Smooth muscle cell (in vitro differentiated cells): ENCODE results near the gene CHD5. TPM values are rescaled to one million over a fixed set of nuclear protein-coding genes. Genes with fewer than 3 reads are reported as not detected.

Experiments
- DNase-seq: peaks from one replicate; lab custom pipeline; 2025; ENCODE audit not compliant: unreplicated experiment; lab: John Stamatoyannopoulos, UW
- H2AFZ ChIP-seq: fragments of 200-600 bp; sonication (generic); 2 replicates; pipeline ENCODE4 v1.6.0; 2016; ENCODE audit warnings: antibody characterized with exemption, low read depth, mild to moderate bottlenecking
- H3F3A ChIP-seq: fragments of 200-600 bp; sonication (generic); 2 replicates; pipeline ENCODE4 v1.6.0; 2017; ENCODE audit warnings: antibody characterized with exemption, low read depth
- H3K27ac ChIP-seq: fragments of 200-600 bp; sonication (generic); 2 replicates; pipeline ENCODE4 v1.5.1; 2016; ENCODE audit warnings: low read depth, mild to moderate bottlenecking
- H3K27me3 ChIP-seq: fragments of 200-600 bp; sonication (generic); 2 replicates; pipeline ENCODE4 v1.6.1; 2016; ENCODE audit warnings: low read depth, mild to moderate bottlenecking
- H3K36me3 ChIP-seq: fragments of 200-600 bp; sonication (generic); 2 replicates; pipeline ENCODE4 v1.5.1; 2016; ENCODE audit warnings: low read depth
- H3K4me1 ChIP-seq: fragments of 200-600 bp; sonication (generic); 2 replicates; pipeline ENCODE4 v1.5.1; 2016; ENCODE audit warnings: low read depth
- H3K4me2 ChIP-seq: fragments of 200-600 bp; sonication (generic); 2 replicates; pipeline ENCODE4 v1.6.0; 2016; ENCODE audit warnings: mild to moderate bottlenecking
- H3K4me3 ChIP-seq: fragments of 200-600 bp; sonication (generic); 2 replicates; pipeline ENCODE4 v1.5.1; 2016; ENCODE audit warnings: mild to moderate bottlenecking
- H3K79me2 ChIP-seq: fragments of 200-600 bp; sonication (generic); 2 replicates; pipeline ENCODE4 v1.6.0; 2016; ENCODE audit warnings: low read depth, mild to moderate bottlenecking
- H3K9ac ChIP-seq: fragments of 200-600 bp; sonication (generic); 2 replicates; pipeline ENCODE4 v1.6.0; 2016; ENCODE audit warnings: low read depth
- H3K9me3 ChIP-seq: fragments of 200-600 bp; sonication (generic); replicated peaks from 2 replicates; pipeline ENCODE4 v1.5.1; 2016; ENCODE audit warnings: low read depth
- H4K20me1 ChIP-seq: fragments of 200-600 bp; sonication (generic); 2 replicates; pipeline ENCODE4 v1.6.0; 2016; ENCODE audit warnings: low read depth
- CTCF ChIP-seq: fragments of 200-600 bp; sonication (generic); IDR thresholded peaks from 2 replicates; pipeline ENCODE4 v1.5.1; 2017; ENCODE audit warnings: borderline replicate concordance, mild to moderate bottlenecking, antibody characterized with exemption; ENCODE audit not compliant: insufficient read depth, poor library complexity, severe bottlenecking
- WGBS: methylation state at CpG from one replicate; pipeline ENCODE4 v1.1.7; 2016; ENCODE audit warnings: low lambda C conversion rate; 5-methylcytosine and 5-hydroxymethylcytosine counted together
- polyA plus RNA-seq: library from polyadenylated mRNA; unstranded; fragments of >200 nt; fragmentation: Nextera tagmentation; extraction: Ambion mirVana; gene quantifications from 2 replicates; pipeline ENCODE4 v1.2.1, GENCODE V29; 2016
- total RNA-seq: library from RNA; depleted of rRNA; stranded (reverse); fragments of >200 nt; gene quantifications from 2 replicates; pipeline ENCODE4 v1.2.3, GENCODE V29; 2014

CHD5 gene
- total and polyA plus RNA-seq, 2 experiments from 2014 or later, result 0.40 TPM; not detected in 1

GRCh38 chr1:6090996-6091822 is 88.9 kb downstream of the CHD5 start:
- no peaks in the 10 kb centered on the region for H3K36me3 ChIP-seq
- H3K4me1 ChIP-seq, result no peaks in the 10 kb centered on the region
- H4K20me1 ChIP-seq, result no peaks in the 10 kb centered on the region
- no peak overlapping the region for H3K4me3 ChIP-seq
- H3F3A ChIP-seq, result no peaks in the 10 kb centered on the region
- no peaks in the 10 kb centered on the region for H3K79me2 ChIP-seq
- no peaks in the 10 kb centered on the region for H3K9me3 ChIP-seq
- no peak for DNase-seq
- no peak overlapping the region for H3K4me2 ChIP-seq
- H3K9ac ChIP-seq, result no peak overlapping the region
- 91% methylated on average over 25 of the region's 25 CpGs for WGBS
- H2AFZ ChIP-seq, result no peak overlapping the region
- no peak for TF ChIP-seq CTCF
- no peak overlapping the region for H3K27ac ChIP-seq
- H3K27me3 ChIP-seq, result no peaks in the 10 kb centered on the region

- no peaks in the 10 kb centered on the region for H3K9me3 ChIP-seq
Measured at GRCh38 chr1:6090288-6090687, 89.8 kb downstream of the CHD5 start.

GRCh38 chr1:6088956-6089355 is 91.2 kb downstream of the CHD5 start:
- DNase-seq, result no peak
- Histone ChIP-seq H3K4me1 (no peaks in the 10 kb centered on the region), H3K36me3 (no peaks in the 10 kb centered on the region), H3K9me3 (no peaks in the 10 kb centered on the region), H3K4me3 (no peak overlapping the region), H3K4me2 (no peak overlapping the region), H3K27ac (no peak overlapping the region), H3K27me3 (no peaks in the 10 kb centered on the region), H3K79me2 (no peaks in the 10 kb centered on the region), H3F3A (no peaks in the 10 kb centered on the region), H2AFZ (no peak overlapping the region), H4K20me1 (no peaks in the 10 kb centered on the region), H3K9ac (no peak overlapping the region)
- WGBS, result 88% methylated on average over 19 of the region's 19 CpGs
- no peak for TF ChIP-seq CTCF

More at GRCh38 chr1:6090288-6090687, 89.8 kb downstream of the CHD5 start:
- no peak for DNase-seq
- H3K4me1 ChIP-seq, result no peaks in the 10 kb centered on the region
- H3K4me2 ChIP-seq, result no peak overlapping the region
- no peaks in the 10 kb centered on the region for H3K27me3 ChIP-seq
- no peak overlapping the region for H3K9ac ChIP-seq
- H2AFZ ChIP-seq, result no peak overlapping the region
- no peaks in the 10 kb centered on the region for H3K79me2 ChIP-seq
- 91% methylated on average over 17 of the region's 18 CpGs for WGBS
- H4K20me1 ChIP-seq, result no peaks in the 10 kb centered on the region
- H3K36me3 ChIP-seq, result no peaks in the 10 kb centered on the region
- TF ChIP-seq CTCF, result no peak
- H3K4me3 ChIP-seq, result no peak overlapping the region
- no peaks in the 10 kb centered on the region for H3F3A ChIP-seq
- no peak overlapping the region for H3K27ac ChIP-seq

- 94% methylated on average over 6 of the region's 6 CpGs for WGBS
- Histone ChIP-seq H3K9ac (no peak overlapping the region), H4K20me1 (no peaks in the 10 kb centered on the region), H3K36me3 (no peaks in the 10 kb centered on the region), H3K9me3 (no peaks in the 10 kb centered on the region), H3K4me2 (no peak overlapping the region), H3K79me2 (no peaks in the 10 kb centered on the region), H3K4me3 (no peak overlapping the region), H3K27ac (no peak overlapping the region), H3K27me3 (no peaks in the 10 kb centered on the region), H3F3A (no peaks in the 10 kb centered on the region), H2AFZ (no peak overlapping the region), H3K4me1 (no peaks in the 10 kb centered on the region)
- no peak for DNase-seq
- no peak for TF ChIP-seq CTCF
Measured at GRCh38 chr1:6087958-6088357, 92.2 kb downstream of the CHD5 start.
